HepG2 (cell line): ENCODE results near the gene EEFSEC. TPM values are rescaled to one million over a fixed set of nuclear protein-coding genes. Genes with fewer than 3 reads are reported as not detected.

Source experiments
- ARID4A ChIP-seq: sonication (generic); formaldehyde crosslinking; IDR thresholded peaks from 2 replicates; pipeline ENCODE4 v1.5.0; 2020; ENCODE audit warnings: mild to moderate bottlenecking, missing genetic modification reagents, borderline replicate concordance
- ASH2L ChIP-seq: fragments of 300-600, 200-600 bp; sonication (generic); IDR thresholded peaks from 2 replicates; pipeline ENCODE4 v1.7.0; 2017; ENCODE audit warnings: low read depth, mild to moderate bottlenecking, moderate library complexity, mixed read lengths, low read length; ENCODE audit not compliant: insufficient read length
- LCORL ChIP-seq, 2 experiments: fragments of 450-650 bp in 1 of 2; sonication (generic) in 1 of 2; formaldehyde crosslinking in 1 of 2; IDR thresholded peaks; 2 replicates each; pipeline versions ENCODE4 v1.5.0 to v1.6.1; 2017 to 2020; ENCODE audit warnings: antibody characterized with exemption in 1 of 2, missing genetic modification reagents in 1 of 2
- MAFG ChIP-seq: sonication (generic); formaldehyde crosslinking; IDR thresholded peaks from 2 replicates; pipeline ENCODE4 v1.5.1; 2020; ENCODE audit warnings: mild to moderate bottlenecking, missing genetic modification reagents
- MEIS2 ChIP-seq: sonication (generic); formaldehyde crosslinking; IDR thresholded peaks from 2 replicates; pipeline ENCODE4 v1.9.0; 2021; ENCODE audit warnings: mild to moderate bottlenecking, missing genetic modification reagents
- NCOA2 ChIP-seq: sonication (generic); formaldehyde crosslinking; IDR thresholded peaks from 2 replicates; pipeline ENCODE4 v1.8.0; 2022; ENCODE audit warnings: inconsistent platforms
- RAD21 ChIP-seq: fragments of 450-650 bp; formaldehyde crosslinking; IDR thresholded peaks from 2 replicates; pipeline ENCODE4 v1.5.0; 2020; ENCODE audit warnings: mild to moderate bottlenecking
- RBAK ChIP-seq: sonication (generic); formaldehyde crosslinking; IDR thresholded peaks from 2 replicates; pipeline ENCODE4 v1.5.1; 2020; ENCODE audit warnings: mild to moderate bottlenecking, missing genetic modification reagents
- REPIN1 ChIP-seq: sonication (generic); formaldehyde crosslinking; IDR thresholded peaks from 2 replicates; pipeline ENCODE4 v1.8.0; 2022; ENCODE audit warnings: missing genetic modification reagents, low read depth, mild to moderate bottlenecking, borderline replicate concordance
- SAP130 ChIP-seq: IDR thresholded peaks from 2 replicates; pipeline ENCODE4 v1.6.1; 2016; ENCODE audit warnings: low read depth
- SIN3B ChIP-seq: fragments of 150-350 bp; IDR thresholded peaks from 2 replicates; pipeline ENCODE4 v1.6.1; 2014; ENCODE audit warnings: low read length
- SNAPC2 ChIP-seq: sonication (generic); formaldehyde crosslinking; IDR thresholded peaks from 2 replicates; pipeline ENCODE4 v1.8.1; 2022; ENCODE audit warnings: mild to moderate bottlenecking, missing genetic modification reagents
- U2AF1 ChIP-seq: fragments of 200-400 bp; formaldehyde crosslinking; optimal IDR thresholded peaks from 2 replicates; pipeline ENCODE3; 2017; ENCODE audit warnings: mild to moderate bottlenecking, low read depth, low read length
- U2AF2 ChIP-seq: fragments of 200-400 bp; formaldehyde crosslinking; IDR thresholded peaks from 2 replicates; pipeline ENCODE4 v1.6.1; 2017; ENCODE audit warnings: low read depth, mild to moderate bottlenecking, low read length
- ZBTB26 ChIP-seq: IDR thresholded peaks from 2 replicates; pipeline ENCODE4 v1.6.1; 2016; ENCODE audit warnings: missing compliant biosample characterization, missing genetic modification reagents, borderline replicate concordance
- polyA plus RNA-seq, 8 experiments: library from polyadenylated mRNA; depleted of rRNA in 3 of 8; stranded (reverse) in 7 of 8; unstranded in 1 of 8; fragments of >200 nt; fragmentation: Illumina TruSeq in 4 of 8; extraction: Trizol in 4 of 8; gene quantifications; 2 replicates each; pipeline versions ENCODE4 v1.2.1 to v1.2.3, GENCODE V29; 2011 to 2016; ENCODE audit warnings: low read depth in 4 of 8, missing spikeins in 1 of 8, mixed read lengths in 1 of 8; ENCODE audit not compliant: insufficient read depth in 1 of 8
- total RNA-seq, 5 experiments: library from RNA; depleted of rRNA; stranded (reverse); fragments of >200 nt; fragmentation: Illumina TruSeq; extraction: Trizol; gene quantifications; 2 replicates each; pipeline ENCODE4 v1.2.3, GENCODE V29; 2016; ENCODE audit warnings: low read depth in 1 of 5
- TF ChIP-seq, protein P1 (sequence below): sonication (generic); formaldehyde crosslinking; IDR thresholded peaks from 2 replicates; pipeline ENCODE4 v1.4.0; 2020; ENCODE audit warnings: missing genetic modification reagents
- TF ChIP-seq, protein P2 (sequence below): IDR thresholded peaks from 2 replicates; pipeline ENCODE4 v1.6.1; 2016
- TF ChIP-seq, protein P3 (sequence below): IDR thresholded peaks from 2 replicates; pipeline ENCODE4 v1.6.1; 2016; ENCODE audit warnings: control low read depth

The EEFSEC gene
- total and polyA plus RNA-seq, 2 of the 13 experiments (the other 11 are each of a cell fraction or from before 2014, with no cell fraction given): 6.4 to 24.2 TPM

- TF ChIP-seq U2AF1 (no peak), NCOA2 (CRISPR knock-in tag) (peak; percentile 66; the same call in 1 of the 2 replicates), MEIS2 (CRISPR knock-in tag) (peak; percentile 75), REPIN1 (CRISPR knock-in tag) (peak; percentile 94), ASH2L (peak; percentile 87), RBAK (CRISPR knock-in tag) (no peak), ZBTB26 (CRISPR knock-in tag) (peak; percentile 90), RAD21 (CRISPR knock-in tag) (peak; percentile 65), SAP130 (CRISPR knock-in tag) (peak; percentile 94), ARID4A (peak; percentile 96), U2AF2 (no peak), SNAPC2 (CRISPR knock-in tag) (peak; percentile 85; the same call in 1 of the 2 replicates), MAFG (CRISPR knock-in tag) (peak; percentile 52; the same call in 1 of the 2 replicates), LCORL (IDR thresholded peaks at IDR 0.05) (no peak), LCORL (CRISPR knock-in tag; IDR thresholded peaks at IDR 0.05) (peak; percentile 62; the same call in 1 of the 2 replicates), SIN3B (peak; percentile 84)
- TF ChIP-seq, protein P1, sequence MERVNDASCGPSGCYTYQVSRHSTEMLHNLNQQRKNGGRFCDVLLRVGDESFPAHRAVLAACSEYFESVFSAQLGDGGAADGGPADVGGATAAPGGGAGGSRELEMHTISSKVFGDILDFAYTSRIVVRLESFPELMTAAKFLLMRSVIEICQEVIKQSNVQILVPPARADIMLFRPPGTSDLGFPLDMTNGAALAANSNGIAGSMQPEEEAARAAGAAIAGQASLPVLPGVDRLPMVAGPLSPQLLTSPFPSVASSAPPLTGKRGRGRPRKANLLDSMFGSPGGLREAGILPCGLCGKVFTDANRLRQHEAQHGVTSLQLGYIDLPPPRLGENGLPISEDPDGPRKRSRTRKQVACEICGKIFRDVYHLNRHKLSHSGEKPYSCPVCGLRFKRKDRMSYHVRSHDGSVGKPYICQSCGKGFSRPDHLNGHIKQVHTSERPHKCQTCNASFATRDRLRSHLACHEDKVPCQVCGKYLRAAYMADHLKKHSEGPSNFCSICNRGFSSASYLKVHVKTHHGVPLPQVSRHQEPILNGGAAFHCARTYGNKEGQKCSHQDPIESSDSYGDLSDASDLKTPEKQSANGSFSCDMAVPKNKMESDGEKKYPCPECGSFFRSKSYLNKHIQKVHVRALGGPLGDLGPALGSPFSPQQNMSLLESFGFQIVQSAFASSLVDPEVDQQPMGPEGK (CRISPR knock-in tag): peak; percentile 90
- TF ChIP-seq, protein P2, sequence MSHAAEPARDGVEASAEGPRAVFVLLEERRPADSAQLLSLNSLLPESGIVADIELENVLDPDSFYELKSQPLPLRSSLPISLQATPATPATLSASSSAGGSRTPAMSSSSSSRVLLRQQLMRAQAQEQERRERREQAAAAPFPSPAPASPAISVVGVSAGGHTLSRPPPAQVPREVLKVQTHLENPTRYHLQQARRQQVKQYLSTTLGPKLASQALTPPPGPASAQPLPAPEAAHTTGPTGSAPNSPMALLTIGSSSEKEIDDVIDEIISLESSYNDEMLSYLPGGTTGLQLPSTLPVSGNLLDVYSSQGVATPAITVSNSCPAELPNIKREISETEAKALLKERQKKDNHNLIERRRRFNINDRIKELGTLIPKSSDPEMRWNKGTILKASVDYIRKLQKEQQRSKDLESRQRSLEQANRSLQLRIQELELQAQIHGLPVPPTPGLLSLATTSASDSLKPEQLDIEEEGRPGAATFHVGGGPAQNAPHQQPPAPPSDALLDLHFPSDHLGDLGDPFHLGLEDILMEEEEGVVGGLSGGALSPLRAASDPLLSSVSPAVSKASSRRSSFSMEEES (CRISPR knock-in tag): peak; percentile 78
- TF ChIP-seq, protein P3, sequence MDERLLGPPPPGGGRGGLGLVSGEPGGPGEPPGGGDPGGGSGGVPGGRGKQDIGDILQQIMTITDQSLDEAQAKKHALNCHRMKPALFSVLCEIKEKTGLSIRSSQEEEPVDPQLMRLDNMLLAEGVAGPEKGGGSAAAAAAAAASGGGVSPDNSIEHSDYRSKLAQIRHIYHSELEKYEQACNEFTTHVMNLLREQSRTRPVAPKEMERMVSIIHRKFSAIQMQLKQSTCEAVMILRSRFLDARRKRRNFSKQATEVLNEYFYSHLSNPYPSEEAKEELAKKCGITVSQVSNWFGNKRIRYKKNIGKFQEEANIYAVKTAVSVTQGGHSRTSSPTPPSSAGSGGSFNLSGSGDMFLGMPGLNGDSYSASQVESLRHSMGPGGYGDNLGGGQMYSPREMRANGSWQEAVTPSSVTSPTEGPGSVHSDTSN (CRISPR knock-in tag): no peak
Measured at GRCh38 chr3:128153156-128154041, at the start of gene EEFSEC (continued).
